HepG2 (cell line): Measurements from ENCODE around the gene FASTK. TPM values are rescaled to one million over a fixed set of nuclear protein-coding genes. Genes with fewer than 3 reads are reported as not detected.

Experiments
- ATAC-seq: fragments of 200-7000 bp; cut with Tn5 transposase; 3 replicates; pipeline ENCODE4 v1.9.1; 2020; ENCODE audit warnings: mild to moderate bottlenecking, moderate library complexity
- BruUV-seq: library from RNA; stranded (reverse); fragments of 400-500 nt; replicated peaks from 2 replicates; lab custom pipeline; 2021; lab: Mats Ljungman, UMichigan
- CTCF ChIA-PET: fragments of 300-600 bp; formaldehyde crosslinking; extraction: SDS; loops from one replicate; lab custom pipeline; 2021; ENCODE audit warnings: low total read pairs, inconsistent platforms, low intra/inter-chr PET ratio; lab: Yijun Ruan, JAX
- POLR2A ChIA-PET: fragments of 350-600 bp; sonication (Branson Sonifier 250); formaldehyde crosslinking; loops from one replicate; lab custom pipeline; 2020; ENCODE audit warnings: antibody characterized with exemption, inconsistent platforms; lab: Yijun Ruan, JAX
- DNase-seq: peaks from one replicate; pipeline ENCODE4 v3.0.0-alpha.2; 2015; ENCODE audit warnings: low spot score
- FAIRE-seq: peaks from 3 replicates; lab custom pipeline; 2011; peaks lifted over from hg19 to GRCh38; lab: Jason Lieb, UNC
- H2AFZ ChIP-seq: one replicate; pipeline ENCODE4 v1.6.1; 2011; ENCODE audit warnings: low read length, inconsistent platforms
- H3K27ac ChIP-seq: fragments of 300-600 bp; 3 replicates; pipeline ENCODE4 v1.8.0; 2011; ENCODE audit warnings: mixed run types, mild to moderate bottlenecking, mixed read lengths, low read length, inconsistent platforms; ENCODE audit not compliant: insufficient read depth; ENCODE audit errors: extremely low read length
- H3K27me3 ChIP-seq, 2 experiments: fragments of 200-600 bp in 1 of 2; 2 replicates in 1 of 2; 3 replicates in 1 of 2; pipeline versions ENCODE4 v1.6.0 to v1.8.0; 2011; ENCODE audit warnings: low read length in 2 of 2, mild to moderate bottlenecking in 2 of 2, moderate library complexity in 2 of 2, inconsistent platforms in 1 of 2; ENCODE audit not compliant: insufficient read depth in 2 of 2, control insufficient read depth in 1 of 2
- H3K36me3 ChIP-seq, 2 experiments: fragments of 200-600 bp in 1 of 2; replicated peaks in 1 of 2; 2 replicates in 1 of 2; 3 replicates in 1 of 2; pipeline versions ENCODE4 v1.5.1 to v1.8.0; 2011; ENCODE audit warnings: low read length in 2 of 2, inconsistent platforms in 1 of 2; ENCODE audit not compliant: insufficient read depth in 2 of 2, control insufficient read depth in 1 of 2
- H3K4me1 ChIP-seq: 2 replicates; pipeline ENCODE4 v1.5.1; 2012; ENCODE audit warnings: low read length, inconsistent platforms; ENCODE audit not compliant: insufficient read depth
- H3K4me2 ChIP-seq: 2 replicates; pipeline ENCODE4 v1.6.0; 2011; ENCODE audit warnings: low read depth, low read length, inconsistent platforms
- H3K4me3 ChIP-seq, 3 experiments: fragments of 200-600 bp in 1 of 3; sonication (generic), shearing (Covaris generic) in 1 of 3; replicated peaks in 1 of 3; 2 replicates each; pipeline ENCODE4 v1.5.1; 2011 to 2016; ENCODE audit warnings: low read length in 3 of 3, inconsistent platforms in 2 of 3, low read depth in 2 of 3, mild to moderate bottlenecking in 2 of 3, control low read depth in 1 of 3, mixed read lengths in 1 of 3; ENCODE audit not compliant: insufficient read depth in 1 of 3
- H3K79me2 ChIP-seq: one replicate; pipeline ENCODE4 v1.6.1; 2011; ENCODE audit warnings: low read length, inconsistent platforms; ENCODE audit not compliant: insufficient read depth
- H3K9ac ChIP-seq: 2 replicates; pipeline ENCODE4 v1.6.0; 2011; ENCODE audit warnings: mild to moderate bottlenecking, low read depth, low read length, inconsistent platforms; ENCODE audit not compliant: insufficient read depth
- H3K9me3 ChIP-seq: 2 replicates; pipeline ENCODE4 v1.5.1; 2012; ENCODE audit warnings: mild to moderate bottlenecking, low read length
- H4K20me1 ChIP-seq: 2 replicates; pipeline ENCODE4 v1.6.0; 2011; ENCODE audit warnings: inconsistent platforms, mild to moderate bottlenecking, low read length, moderate library complexity; ENCODE audit not compliant: insufficient read depth
- AGO2 ChIP-seq: fragments of 200-400 bp; formaldehyde crosslinking; optimal IDR thresholded peaks from 2 replicates; pipeline ENCODE3; 2017; ENCODE audit warnings: mild to moderate bottlenecking, low read depth, low read length, moderate library complexity
- POLR2AphosphoS2 ChIP-seq: IDR thresholded peaks from 2 replicates; pipeline ENCODE4 v1.6.1; 2011; ENCODE audit warnings: low read depth, low read length, improper control_type of control experiment
- RBFOX2 ChIP-seq: fragments of 200-400 bp; formaldehyde crosslinking; IDR thresholded peaks from 2 replicates; pipeline ENCODE4 v1.6.1; 2017; ENCODE audit warnings: low read depth, mild to moderate bottlenecking, low read length
- RBM22 ChIP-seq: fragments of 200-400 bp; formaldehyde crosslinking; optimal IDR thresholded peaks from 2 replicates; pipeline ENCODE3; 2017; ENCODE audit warnings: mild to moderate bottlenecking, low read length, moderate library complexity
- SMAD1 ChIP-seq: sonication (generic); formaldehyde crosslinking; IDR thresholded peaks from 2 replicates; pipeline ENCODE4 v1.4.0; 2020; ENCODE audit warnings: missing genetic modification reagents, low read depth, mild to moderate bottlenecking, borderline replicate concordance
- ZNF160 ChIP-seq: sonication (generic); formaldehyde crosslinking; IDR thresholded peaks from 2 replicates; pipeline ENCODE4 v1.8.0; 2022; ENCODE audit warnings: mild to moderate bottlenecking, inconsistent platforms, missing genetic modification reagents
- WGBS: methylation state at CpG from one replicate; pipeline ENCODE4 v1.1.6; 2017; ENCODE audit warnings: low lambda C conversion rate; 5-methylcytosine and 5-hydroxymethylcytosine counted together
- in situ Hi-C: cut with HindIII; loops from 2 replicates; pipeline ENCODE4 v1.10.0; 2017; ENCODE audit warnings: low pct_unique_long_range_greater_than_20kb; ENCODE audit not compliant: extremely low pct_ligation_motif_present
- intact Hi-C: fragments of 100-400 bp; cut with micrococcal nuclease; formaldehyde crosslinking; loops from one replicate; pipeline ENCODE4 v1.10.0; 2022; ENCODE audit not compliant: unreplicated experiment
- polyA plus RNA-seq, 8 experiments: library from polyadenylated mRNA; depleted of rRNA in 3 of 8; stranded (reverse) in 7 of 8; unstranded in 1 of 8; fragments of >200 nt; fragmentation: Illumina TruSeq in 4 of 8; extraction: Trizol in 4 of 8; gene quantifications; 2 replicates each; pipeline versions ENCODE4 v1.2.1 to v1.2.3, GENCODE V29; 2011 to 2016; ENCODE audit warnings: low read depth in 4 of 8, missing spikeins in 1 of 8, mixed read lengths in 1 of 8; ENCODE audit not compliant: insufficient read depth in 1 of 8
- total RNA-seq, 5 experiments: library from RNA; depleted of rRNA; stranded (reverse); fragments of >200 nt; fragmentation: Illumina TruSeq; extraction: Trizol; gene quantifications; 2 replicates each; pipeline ENCODE4 v1.2.3, GENCODE V29; 2016; ENCODE audit warnings: low read depth in 1 of 5
- TF ChIP-seq, protein P1 (sequence below): sonication (generic); formaldehyde crosslinking; IDR thresholded peaks from 2 replicates; pipeline ENCODE4 v1.5.0; 2020; ENCODE audit warnings: missing genetic modification reagents, mild to moderate bottlenecking, borderline replicate concordance

FASTK gene
- total and polyA plus RNA-seq, 2 of the 13 experiments (the other 11 are each of a cell fraction or from before 2014, with no cell fraction given) = 52.9 to 55.7 TPM

DNA sequence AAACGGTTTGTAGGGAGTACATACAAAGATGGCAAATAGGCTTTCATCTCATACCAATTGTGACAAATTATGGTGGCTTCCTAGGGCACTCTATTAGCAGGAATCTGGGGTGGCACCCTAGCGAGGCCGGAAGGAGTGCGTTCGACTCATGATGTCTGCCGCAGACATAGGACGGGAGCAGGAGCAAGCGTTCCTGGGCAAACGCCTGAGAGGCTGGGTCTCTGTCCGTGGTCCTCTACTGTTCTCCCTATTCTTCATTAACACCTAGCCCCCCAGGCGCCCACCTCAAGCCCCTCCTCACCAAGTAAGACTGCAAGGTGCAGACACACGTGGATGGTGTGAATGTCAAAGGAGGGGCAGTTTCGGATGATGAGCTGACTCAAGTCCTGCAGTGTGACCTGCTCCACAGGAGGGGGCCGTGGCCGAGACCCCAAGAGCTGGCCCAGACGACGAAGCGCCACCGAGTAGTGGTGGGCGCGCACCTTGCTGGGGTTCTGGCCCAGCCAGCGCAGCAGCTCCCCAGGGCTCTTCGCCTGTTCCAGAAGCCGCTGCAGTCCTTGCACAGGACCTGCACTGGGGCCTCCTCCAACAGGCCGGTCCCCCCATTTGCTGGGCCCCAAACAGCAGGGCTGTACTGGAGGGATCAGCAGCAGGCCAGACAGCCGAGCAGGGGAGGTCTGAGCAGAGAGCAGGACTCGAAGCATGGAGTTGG lies 1.3 kb downstream of the FASTK start (continued):
- TF ChIP-seq, protein P1, sequence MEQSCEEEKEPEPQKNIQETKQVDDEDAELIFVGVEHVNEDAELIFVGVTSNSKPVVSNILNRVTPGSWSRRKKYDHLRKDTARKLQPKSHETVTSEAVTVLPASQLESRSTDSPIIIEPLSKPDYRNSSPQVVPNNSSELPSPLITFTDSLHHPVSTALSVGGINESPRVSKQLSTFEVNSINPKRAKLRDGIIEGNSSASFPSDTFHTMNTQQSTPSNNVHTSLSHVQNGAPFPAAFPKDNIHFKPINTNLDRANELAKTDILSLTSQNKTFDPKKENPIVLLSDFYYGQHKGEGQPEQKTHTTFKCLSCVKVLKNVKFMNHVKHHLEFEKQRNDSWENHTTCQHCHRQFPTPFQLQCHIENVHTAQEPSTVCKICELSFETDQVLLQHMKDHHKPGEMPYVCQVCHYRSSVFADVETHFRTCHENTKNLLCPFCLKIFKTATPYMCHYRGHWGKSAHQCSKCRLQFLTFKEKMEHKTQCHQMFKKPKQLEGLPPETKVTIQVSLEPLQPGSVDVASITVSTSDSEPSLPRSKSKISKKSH (CRISPR knock-in tag) = peak; percentile 14; the same call in 1 of the 2 replicates

DNA sequence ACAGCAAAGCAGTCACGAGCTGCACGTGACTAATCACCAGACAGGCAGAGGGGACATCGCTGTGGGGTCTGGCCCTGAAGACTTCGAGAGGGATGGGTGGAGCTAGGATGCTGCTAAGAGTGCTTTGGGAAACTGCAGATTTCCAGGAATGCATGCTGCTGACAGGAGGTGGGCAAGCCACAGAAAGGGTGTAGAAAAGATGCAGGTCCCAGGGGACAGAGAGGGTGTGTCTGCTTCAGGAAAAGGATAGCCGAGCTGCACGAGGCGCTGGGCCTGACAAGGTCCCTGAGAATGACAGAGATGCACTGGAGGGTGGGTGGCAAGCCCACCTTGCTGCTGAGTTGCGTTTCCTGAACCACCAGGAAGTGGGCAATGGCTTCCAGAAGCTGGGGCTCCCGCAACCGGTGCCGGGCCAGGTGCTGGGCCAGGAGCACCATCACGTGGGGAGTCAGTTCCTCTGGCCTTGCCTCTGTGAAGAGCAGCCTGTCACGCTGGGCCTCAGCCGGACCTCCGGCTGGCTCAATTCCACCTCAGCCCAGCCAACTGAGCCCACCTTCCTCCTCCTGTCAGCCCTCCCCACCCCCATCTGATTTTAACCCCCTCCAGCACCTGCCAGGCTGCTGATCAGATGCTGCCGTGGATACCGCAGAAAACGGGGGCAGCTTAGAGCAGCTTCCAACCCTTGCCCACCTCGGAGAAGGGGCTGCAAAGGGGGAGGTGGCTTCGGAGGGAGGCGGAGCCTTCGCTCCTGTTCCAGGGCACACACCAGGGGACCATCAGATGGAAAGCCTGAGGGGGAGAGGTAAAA lies 2.2 kb downstream of the FASTK start:
- H4K20me1 ChIP-seq = no peaks in the 10 kb centered on the region
- no peak overlapping the region for H3K4me2 ChIP-seq
- ATAC-seq (no peak), DNase-seq (no peak), FAIRE-seq (no peak)
- H3K79me2 ChIP-seq = peaks cover 33% of the 10 kb centered on the region
- no peak for TF ChIP-seq ZNF160
- TF ChIP-seq RBM22 = peak; percentile 9
- TF ChIP-seq SMAD1 (CRISPR knock-in tag) = no peak
- TF ChIP-seq AGO2 = peak; percentile 85
- TF ChIP-seq POLR2AphosphoS2 = 0 out of 2 replicates have a peak, but pooled peaks have one; percentile 34
- TF ChIP-seq RBFOX2 = peak; percentile 53; the same call in 1 of the 2 replicates
- H2AFZ ChIP-seq = no peak overlapping the region
- no TSS peak for BruUV-seq
- no peak overlapping the region for H3K27ac ChIP-seq
- WGBS = 89% methylated on average over 18 of the region's 22 CpGs
- no peaks in the 10 kb centered on the region for H3K9me3 ChIP-seq
- no peak overlapping the region for H3K4me3 ChIP-seq
- H3K9ac ChIP-seq = no peak overlapping the region
- peaks cover 10 to 28% of the 10 kb centered on the region in 2 experiments for H3K36me3 ChIP-seq
- CTCF ChIA-PET = no interaction called here
- intact Hi-C loops (no loop called here), in situ Hi-C loops (no loop called here)
- peaks cover 23% of the 10 kb centered on the region for H3K4me1 ChIP-seq
- no peaks in the 10 kb centered on the region; a peak in 1 of 5 replicates for H3K27me3 ChIP-seq
- POLR2A ChIA-PET = interaction anchor here (1.0 to 5.4 kb wide), 3 partner anchors 9 to 50 kb away, joined by 4 to 60 read pairs (median 4); partner anchors contain the start of gene ABCB8
